Measurements from ENCODE around the gene AJUBA.
"Not testable (repeated sequence)": the region's sequence is repeated elsewhere in the genome, so short reads cannot be mapped to it uniquely, and the experiment has no call there.

The AJUBA gene

DNA sequence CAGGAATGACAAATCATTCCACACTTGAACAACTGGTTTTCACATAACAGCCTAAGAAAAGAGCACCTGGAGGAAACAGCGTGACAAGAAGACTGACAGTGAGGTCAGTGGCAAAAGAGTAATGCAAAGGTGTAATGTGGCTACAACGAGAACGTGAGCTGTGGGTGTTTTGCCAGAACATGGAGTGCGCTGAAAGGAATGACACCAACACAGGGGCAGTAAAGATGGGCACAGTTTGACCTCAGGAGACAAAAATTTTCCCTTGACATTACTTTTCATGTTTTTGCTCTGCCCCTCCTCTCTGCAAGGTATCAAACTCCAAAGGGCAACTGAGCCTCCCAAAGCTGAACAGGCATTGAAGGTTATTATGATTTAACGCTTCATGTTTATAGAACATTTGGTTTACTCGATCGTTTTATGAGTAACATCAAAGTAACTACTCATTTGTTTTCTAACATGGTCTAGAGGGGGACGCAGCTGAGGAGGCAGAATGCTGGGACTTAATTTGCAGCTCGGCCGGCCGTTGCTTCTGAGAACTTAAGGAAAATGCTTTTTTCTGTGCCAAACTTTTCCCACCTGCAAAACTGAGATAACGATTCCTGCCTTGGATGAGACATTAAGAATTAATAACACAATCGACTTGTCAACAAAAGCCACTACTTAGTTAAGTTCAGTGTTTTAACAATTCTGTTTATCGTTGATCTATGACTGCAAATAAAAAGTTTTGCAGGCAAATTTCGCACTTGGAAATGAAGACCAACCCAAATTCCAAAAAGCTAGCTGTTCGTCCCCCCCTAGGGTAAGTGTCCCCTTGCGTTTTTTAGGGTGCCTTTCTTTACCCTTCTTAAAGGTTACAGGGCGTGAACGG is 26.4 kb downstream of the AJUBA start:
- FAIRE-seq (no peak), DNase-seq (ENCODE audit: insufficient read length, low spot score) (no peak)

DNA sequence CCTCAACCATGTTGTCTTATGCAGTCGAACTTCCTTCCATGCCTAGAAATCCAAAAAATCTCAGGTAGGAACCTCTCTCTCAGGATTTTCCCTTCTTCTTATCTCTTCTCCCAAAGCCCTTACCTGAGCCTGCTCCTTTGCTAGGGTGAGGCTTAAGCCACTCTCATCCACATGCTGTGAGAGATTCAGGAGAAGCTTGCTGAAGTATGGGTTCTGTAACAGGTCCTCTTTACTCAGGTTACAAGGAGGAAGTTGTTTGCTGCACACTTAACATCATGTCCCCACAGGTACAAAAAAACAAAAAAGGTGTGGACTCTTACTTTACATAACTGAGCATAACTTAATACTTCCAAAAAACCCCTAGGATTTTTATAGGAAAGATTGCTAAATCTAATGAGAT is 29.9 kb downstream of the AJUBA start:
- DNase-seq (ENCODE audit: insufficient read length, low spot score) (no peak), FAIRE-seq (no peak)

DNA sequence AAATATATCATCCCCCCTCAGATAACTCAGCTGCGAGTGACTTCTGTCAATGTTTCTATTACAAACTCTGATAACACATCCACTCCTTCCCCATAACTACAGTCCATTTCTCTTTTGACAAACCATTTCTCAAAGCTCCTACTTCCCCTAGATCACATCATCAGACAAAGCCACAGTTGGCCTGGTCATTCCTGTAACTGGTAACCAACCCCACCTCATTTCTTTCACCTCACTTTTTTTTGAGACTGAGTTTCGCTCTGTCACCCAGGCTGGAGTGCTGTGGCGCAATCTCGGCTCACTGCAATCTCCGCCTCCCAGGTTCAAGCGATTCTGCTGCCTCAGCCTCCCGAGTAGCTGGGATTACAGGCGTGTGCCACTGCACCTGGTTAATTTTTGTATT is 30.6 kb downstream of the AJUBA start:
- not testable (repeated sequence) for FAIRE-seq; DNase-seq (ENCODE audit: insufficient read length, low spot score)

DNA sequence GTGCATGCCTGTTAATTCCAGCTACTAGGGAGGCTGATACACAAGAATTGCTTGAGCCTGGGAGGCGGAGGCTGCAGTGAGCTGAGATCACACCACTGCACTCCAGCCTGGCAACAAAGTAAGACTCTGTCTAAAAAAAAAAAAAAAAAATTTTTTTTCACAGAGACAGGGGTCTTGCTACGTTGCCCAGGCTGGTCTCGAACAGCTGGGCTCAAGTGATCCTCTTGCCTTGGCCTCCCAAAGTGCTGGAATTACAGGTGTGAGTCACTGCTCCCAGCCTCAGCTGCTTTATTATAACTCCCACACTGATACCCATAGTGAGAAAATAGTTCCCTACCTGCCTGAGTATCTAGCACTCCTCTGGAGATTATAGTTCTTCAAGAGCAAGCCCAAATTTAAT is 36.7 kb downstream of the AJUBA start:
- FAIRE-seq = no peak
- DNase-seq (ENCODE audit: insufficient read length, low spot score) = no peak

DNA sequence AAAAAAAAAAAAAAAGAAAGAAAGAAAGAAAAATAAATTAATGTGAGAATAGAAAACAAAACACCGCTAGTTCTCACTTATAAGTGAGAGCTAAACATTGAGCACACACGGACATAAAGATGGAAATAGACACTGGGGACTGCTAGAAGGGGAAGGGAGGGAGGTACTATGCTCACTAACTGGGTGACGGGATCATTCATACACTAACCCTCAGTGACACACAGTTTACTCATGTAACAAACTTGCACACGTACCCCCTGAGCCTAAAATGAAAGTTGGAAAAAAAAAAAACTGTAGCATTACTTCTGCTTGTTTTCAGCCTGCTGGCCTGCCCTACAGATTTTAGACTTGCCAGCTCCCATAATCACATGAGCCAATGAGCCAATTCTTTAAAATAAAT is 42.7 kb downstream of the AJUBA start:
- no peak for DNase-seq (ENCODE audit: insufficient read length, low spot score)
- no peak for FAIRE-seq

DNA sequence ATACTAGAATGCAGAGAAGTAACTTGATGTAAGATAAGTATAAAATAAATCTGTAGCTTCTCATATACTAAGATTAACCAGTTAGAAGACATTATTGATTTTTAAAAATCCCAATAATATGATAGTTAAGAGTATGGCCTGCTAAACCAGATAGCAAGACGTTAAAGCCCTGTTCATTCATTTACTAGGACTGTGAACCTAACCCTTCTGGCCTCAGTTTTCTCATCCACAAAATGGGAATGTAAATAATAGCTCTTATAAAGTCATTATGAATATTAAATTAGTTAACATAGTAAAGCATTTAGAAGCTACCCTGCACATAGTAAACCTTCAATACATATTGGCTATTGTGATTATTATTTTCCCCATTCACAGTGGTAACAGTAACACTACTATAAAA is 47.2 kb downstream of the AJUBA start:
- DNase-seq (ENCODE audit: insufficient read length, low spot score) = no peak
- no peak for FAIRE-seq

DNA sequence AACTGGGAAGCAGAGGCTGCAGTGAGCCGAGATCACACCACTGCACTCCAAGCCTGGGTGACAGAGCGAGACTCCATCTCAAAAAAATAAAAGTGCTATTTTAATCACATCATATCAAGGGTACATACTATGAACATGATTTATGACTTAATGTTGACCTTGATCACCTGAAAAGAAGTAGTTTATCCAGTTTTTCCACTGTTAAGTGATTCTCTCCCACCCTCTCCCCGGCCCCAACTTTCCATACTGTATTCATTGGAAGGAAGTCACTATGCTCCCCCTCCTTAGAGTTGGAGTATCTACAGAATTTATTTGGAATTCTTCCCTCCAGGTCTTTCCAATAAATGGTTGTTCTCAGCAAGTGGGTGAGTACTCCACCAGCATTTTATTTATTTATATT is 50.2 kb downstream of the AJUBA start:
- DNase-seq (ENCODE audit: insufficient read length, low spot score) (no peak), FAIRE-seq (no peak)

DNA sequence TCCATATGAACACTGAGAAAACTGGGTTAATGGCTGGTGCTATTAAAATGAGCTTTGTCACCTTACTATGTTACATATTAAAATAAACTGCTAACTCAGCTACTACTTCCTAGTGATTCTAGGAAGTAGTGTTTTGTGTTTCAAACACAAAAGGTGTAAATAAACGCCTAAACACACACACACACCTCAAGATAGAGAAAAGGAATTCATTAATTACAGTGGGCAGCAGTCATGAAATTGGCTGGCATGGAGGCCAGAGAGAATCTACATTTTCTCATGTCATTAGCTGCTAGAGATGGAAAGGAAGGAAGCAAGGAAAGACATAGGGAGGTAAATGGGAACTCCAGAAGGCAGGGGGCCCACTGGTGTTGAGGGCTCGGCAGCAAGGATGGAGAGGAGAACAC is 52.4 kb downstream of the AJUBA start:
- FAIRE-seq (no peak), DNase-seq (ENCODE audit: insufficient read length, low spot score) (no peak)

DNA sequence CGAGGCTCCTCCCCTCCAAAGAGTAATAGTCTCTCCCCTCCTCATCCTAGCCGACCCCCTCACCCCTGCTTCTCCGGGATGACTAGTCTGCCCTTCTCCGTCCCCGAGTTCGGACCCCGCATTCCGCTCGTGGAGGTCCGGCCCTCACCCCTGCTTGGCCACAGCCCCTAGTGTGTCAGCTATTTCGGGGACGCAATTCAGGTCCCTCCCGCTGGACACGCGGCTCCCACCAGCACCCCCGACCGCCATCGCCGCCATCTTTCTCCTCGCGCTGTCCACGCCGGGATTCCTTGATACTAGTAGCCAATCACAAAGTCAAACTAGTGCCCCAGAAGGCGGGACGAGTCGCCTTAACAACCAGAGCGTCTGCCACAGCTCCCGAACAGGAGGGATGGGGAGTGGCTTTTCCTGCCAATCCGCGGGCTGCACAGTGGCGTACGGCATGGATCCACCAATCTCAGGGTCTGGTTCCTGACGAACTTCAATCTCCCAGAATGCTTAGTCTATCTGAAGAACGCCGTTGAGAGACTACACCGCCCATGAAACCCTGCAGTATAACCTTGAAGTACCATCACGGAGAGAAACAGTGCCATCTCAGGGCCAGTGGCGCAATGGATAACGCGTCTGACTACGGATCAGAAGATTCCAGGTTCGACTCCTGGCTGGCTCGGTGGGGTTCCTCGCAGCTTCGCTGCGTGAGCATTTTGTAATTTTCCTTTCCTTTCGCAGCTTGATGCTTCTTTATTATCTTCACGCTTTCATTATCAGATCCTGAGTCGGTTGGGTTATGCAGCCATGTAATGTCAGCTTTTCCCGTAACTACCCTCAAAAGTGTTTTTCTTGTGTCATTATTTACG is 53.0 kb downstream of the AJUBA start, which contains the start of gene PRMT5:
Gene PRMT5 (minus strand): TSS at position 273 of the 857 bp plus-strand sequence. CDS start 15 bp downstream, at position 258.
- DNase-seq (ENCODE audit: insufficient read length, low spot score) (peak; percentile 95), FAIRE-seq (no peak)

DNA sequence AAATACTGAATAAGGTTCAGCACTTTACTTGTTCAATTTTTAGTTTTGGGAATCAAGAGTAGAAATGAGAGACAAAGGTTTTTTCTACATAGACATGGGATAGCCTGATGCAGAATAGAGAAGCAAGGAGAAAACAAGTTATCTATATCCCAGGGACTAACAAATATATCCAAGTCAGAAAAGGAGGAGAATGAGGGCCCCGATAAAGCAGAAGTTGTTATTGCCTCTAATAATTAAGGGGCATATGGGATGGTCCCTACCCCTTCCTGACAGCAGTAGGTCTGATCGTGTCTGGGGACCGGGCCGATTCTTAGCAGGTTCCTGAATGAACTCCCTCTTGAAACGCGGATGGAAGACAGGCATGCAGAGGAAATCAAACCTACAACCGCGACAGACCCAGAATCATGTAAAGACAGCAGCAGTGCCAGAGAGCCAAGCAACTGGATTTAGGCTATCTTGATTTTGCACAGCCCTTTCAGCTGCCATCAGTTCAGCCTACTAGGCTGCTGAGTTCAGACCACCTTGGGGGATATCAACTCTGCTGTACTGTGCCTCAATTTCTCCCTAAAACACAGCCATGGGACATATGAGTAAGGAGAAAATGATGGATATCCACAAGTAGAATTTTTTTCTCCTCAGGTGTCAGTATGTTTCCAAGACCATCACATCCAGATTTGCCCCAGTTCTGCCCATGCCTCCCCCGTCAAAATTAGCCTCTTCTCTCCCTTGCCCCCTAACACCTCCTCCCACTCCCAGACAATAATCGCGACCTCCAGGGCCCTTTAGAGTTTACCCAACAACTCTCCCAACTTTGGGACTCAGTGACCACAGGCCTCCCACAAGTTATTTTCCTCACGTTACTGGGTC is 53.9 kb downstream of the AJUBA start:
- FAIRE-seq = no peak
- no peak for DNase-seq (ENCODE audit: insufficient read length, low spot score)

DNA sequence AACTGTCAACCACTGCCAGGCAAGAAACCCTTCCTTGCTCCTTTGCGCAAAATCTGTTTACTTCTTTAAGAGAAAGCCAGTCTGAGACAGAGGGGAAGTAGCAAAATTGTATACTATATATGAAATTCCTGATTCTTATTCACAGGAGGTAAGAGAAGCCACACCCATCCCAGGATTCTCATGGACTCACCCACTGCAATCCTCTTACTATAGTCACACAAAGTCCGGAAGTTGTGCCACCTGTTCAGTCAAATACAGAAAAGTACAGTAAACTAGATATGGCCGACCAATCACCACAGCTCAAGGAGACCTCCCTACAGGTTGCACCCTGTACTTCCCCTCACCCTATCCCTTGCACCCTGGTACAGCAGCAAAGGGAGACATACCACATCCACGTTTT is 56.0 kb downstream of the AJUBA start:
- FAIRE-seq (no peak), DNase-seq (ENCODE audit: insufficient read length, low spot score) (no peak)

DNA sequence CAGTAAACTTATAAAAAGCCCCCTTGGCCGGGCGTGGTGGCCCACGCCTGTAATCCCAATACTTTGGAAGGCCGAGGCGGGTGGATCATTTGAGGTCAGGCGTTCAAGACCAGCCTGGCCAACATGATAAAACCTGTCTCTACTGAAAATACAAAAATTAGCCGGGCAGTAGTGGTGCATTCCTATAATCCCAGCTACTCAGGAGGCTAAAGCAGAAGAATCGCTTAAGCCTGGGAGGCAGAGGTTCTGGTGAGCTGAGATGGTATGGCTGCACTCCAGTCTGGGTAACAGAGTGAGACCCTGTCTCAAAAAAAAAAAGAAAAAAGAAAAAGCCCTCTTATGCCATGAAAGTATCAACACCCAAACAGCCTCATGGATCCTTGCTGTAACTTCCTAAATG is 56.8 kb downstream of the AJUBA start:
- no peak for DNase-seq (ENCODE audit: insufficient read length, low spot score)
- FAIRE-seq = no peak

DNA sequence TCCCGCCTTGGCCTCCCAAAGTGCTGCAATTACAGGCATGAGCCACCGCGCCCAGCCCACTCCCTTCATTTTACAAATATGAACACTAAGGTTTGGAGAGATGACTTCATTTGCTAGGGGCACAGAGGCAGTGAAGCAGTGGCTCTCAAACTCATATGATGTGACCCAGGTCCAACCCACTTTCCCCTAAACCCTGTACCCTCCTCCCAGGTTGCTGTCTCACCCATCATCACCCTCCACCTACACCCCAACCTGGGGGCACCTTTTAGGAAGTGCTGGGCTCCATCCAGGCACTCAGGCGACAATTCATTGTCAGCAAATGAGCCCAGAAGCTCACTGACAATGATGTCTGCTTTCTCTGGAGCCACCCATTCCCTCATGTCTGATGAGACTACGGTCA is 58.6 kb downstream of the AJUBA start:
- DNase-seq (ENCODE audit: insufficient read length, low spot score) (no peak), FAIRE-seq (no peak)

DNA sequence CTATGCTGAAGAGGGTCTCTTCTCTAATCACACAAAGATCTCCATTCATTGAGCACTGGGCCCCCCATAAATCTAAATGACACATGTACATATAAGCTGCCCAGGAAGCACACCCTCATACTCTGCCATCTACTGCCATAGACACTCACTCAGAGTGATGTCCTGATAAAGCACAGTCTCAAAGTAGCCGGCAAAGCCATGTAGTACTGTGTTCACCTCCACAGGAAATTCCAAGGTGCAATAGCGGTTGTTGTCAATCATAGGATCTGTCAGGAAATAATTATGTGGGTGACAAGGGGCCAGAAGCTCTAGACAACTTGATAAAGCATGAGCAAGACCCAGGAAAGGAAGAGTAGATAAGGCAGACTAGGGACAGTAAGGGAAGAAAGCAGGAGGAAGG is 60.1 kb downstream of the AJUBA start:
- FAIRE-seq = no peak
- no peak for DNase-seq (ENCODE audit: insufficient read length, low spot score)

Data from HTR-8/SVneo (cell line).